PC-9 (cell line): ENCODE data around the gene KRT77. TPM values are rescaled to one million over a fixed set of nuclear protein-coding genes. Genes with fewer than 3 reads are reported as not detected.

ENCODE experiments used
- BruUV-seq: library from RNA; stranded (reverse); fragments of 400-500 nt; replicated peaks from 2 replicates; lab custom pipeline; 2021; lab: Mats Ljungman, UMichigan
- CTCF ChIA-PET: fragments of 300-600 bp; sonication (Branson Sonifier 250); formaldehyde crosslinking; loops from one replicate; lab custom pipeline; 2022; ENCODE audit warnings: antibody characterized with exemption; lab: Charles Lee
- POLR2A ChIA-PET: fragments of 300-600 bp; sonication (Branson Sonifier 250); formaldehyde crosslinking; loops from one replicate; lab custom pipeline; 2022; ENCODE audit warnings: antibody characterized with exemption; ENCODE audit not compliant: unreplicated experiment; lab: Charles Lee
- DNase-seq, 2 experiments: peaks; one replicate each; pipeline versions ENCODE4 v3.0.0 to v3.0.0-alpha.2; 2015 to 2022; ENCODE audit warnings: mixed read lengths in 1 of 2
- H2AFZ ChIP-seq: fragments of 200-600 bp; sonication (generic); 2 replicates; pipeline ENCODE4 v1.8.1; 2017; ENCODE audit warnings: antibody characterized with exemption
- H3F3A ChIP-seq: fragments of 200-600 bp; sonication (generic); 2 replicates; pipeline ENCODE4 v1.8.1; 2017; ENCODE audit warnings: antibody characterized with exemption, mild to moderate bottlenecking, low read depth; ENCODE audit not compliant: insufficient read depth
- H3K27ac ChIP-seq: fragments of 200-600 bp; sonication (generic); 2 replicates; pipeline ENCODE4 v1.6.1; 2016; ENCODE audit warnings: mixed run types
- H3K27me3 ChIP-seq: fragments of 200-600 bp; sonication (generic); 2 replicates; pipeline ENCODE4 v1.6.1; 2016; ENCODE audit warnings: low read depth, mixed run types; ENCODE audit not compliant: insufficient read depth
- H3K36me3 ChIP-seq: fragments of 200-600 bp; sonication (generic); 2 replicates; pipeline ENCODE4 v1.6.1; 2016; ENCODE audit warnings: low read depth, mixed run types
- H3K4me1 ChIP-seq: fragments of 200-600 bp; sonication (generic); replicated peaks from 2 replicates; pipeline ENCODE4 v1.6.1; 2016; ENCODE audit warnings: mixed run types; ENCODE audit not compliant: insufficient read depth
- H3K4me2 ChIP-seq: fragments of 200-600 bp; sonication (generic); 2 replicates; pipeline ENCODE4 v1.6.1; 2017; ENCODE audit warnings: mixed run types
- H3K4me3 ChIP-seq: fragments of 200-600 bp; sonication (generic); 2 replicates; pipeline ENCODE4 v1.6.1; 2016; ENCODE audit warnings: mixed run types
- H3K79me2 ChIP-seq: fragments of 200-600 bp; sonication (generic); 2 replicates; pipeline ENCODE4 v1.6.1; 2017; ENCODE audit warnings: low read depth, mixed run types
- H3K9me2 ChIP-seq: fragments of 200-600 bp; sonication (generic); 2 replicates; pipeline ENCODE4 v1.8.1; 2017; ENCODE audit warnings: mild to moderate bottlenecking; ENCODE audit not compliant: insufficient read depth
- H3K9me3 ChIP-seq: fragments of 200-600 bp; sonication (generic); 2 replicates; pipeline ENCODE4 v1.8.1; 2016; ENCODE audit warnings: low read depth; ENCODE audit not compliant: insufficient read depth
- H4K20me1 ChIP-seq: fragments of 200-600 bp; sonication (generic); 2 replicates; pipeline ENCODE4 v1.8.1; 2017; ENCODE audit not compliant: insufficient read depth
- CTCF ChIP-seq: fragments of 200-600 bp; sonication (generic); conservative IDR thresholded peaks from 2 replicates; pipeline ENCODE4 v1.6.1; 2017; ENCODE audit warnings: mixed run types, antibody characterized with exemption, mild to moderate bottlenecking, moderate library complexity
- EZH2 ChIP-seq: fragments of 200-600 bp; sonication (generic); IDR thresholded peaks from 2 replicates; pipeline ENCODE4 v1.8.0; 2017; ENCODE audit warnings: antibody characterized with exemption, low read depth
- intact Hi-C: fragments of 100-400 bp; cut with micrococcal nuclease; formaldehyde crosslinking; loops from one replicate; pipeline ENCODE4 v1.10.0; 2022; ENCODE audit not compliant: unreplicated experiment
- total RNA-seq: library from RNA; stranded (reverse); gene quantifications from 2 replicates; pipeline ENCODE4 v1.2.3, GENCODE V29; 2021

The KRT77 gene
- total RNA-seq, 1 experiment from 2014 or later: not detected

DNA sequence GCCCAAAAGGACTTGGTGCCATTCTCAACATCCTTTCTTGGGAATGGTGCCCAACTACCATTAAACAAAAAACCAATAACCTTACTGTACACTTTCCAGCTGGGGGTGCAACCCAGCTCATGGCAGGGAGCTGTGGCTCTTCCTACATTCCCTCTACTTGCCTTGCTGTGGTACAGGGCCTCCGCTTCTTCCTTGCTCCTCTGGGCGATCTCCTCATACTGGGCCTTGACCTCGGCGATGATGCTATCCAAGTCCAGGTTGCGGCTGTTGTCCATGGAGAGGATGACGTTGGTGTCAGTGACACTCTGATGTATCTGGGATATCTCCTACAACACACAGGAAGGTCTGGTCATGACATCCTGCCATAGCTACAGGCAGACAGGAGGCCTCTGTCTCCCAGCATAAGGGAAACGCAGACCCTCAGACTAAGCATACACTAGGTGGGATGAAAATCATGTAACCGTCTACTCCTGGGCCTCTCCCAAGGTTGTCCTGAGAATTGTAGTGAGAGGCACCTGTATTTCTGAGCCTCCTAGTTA, 55.2 kb downstream of the KRT77 start:
- H2AFZ ChIP-seq: no peak overlapping the region
- BruUV-seq: no TSS peak
- no peaks in the 10 kb centered on the region for H3K27me3 ChIP-seq

GRCh38 chr12:52647601-52648000, 55.7 kb downstream of the KRT77 start:
- no peak overlapping the region for H3K27ac ChIP-seq
- no peaks in the 10 kb centered on the region for H4K20me1 ChIP-seq
- no peaks in the 10 kb centered on the region for H3K79me2 ChIP-seq
- H3K9me2 ChIP-seq: no peaks in the 10 kb centered on the region
- no peaks in the 10 kb centered on the region for H3K9me3 ChIP-seq
- no peaks in the 10 kb centered on the region for H3K36me3 ChIP-seq
- H3K27me3 ChIP-seq: no peaks in the 10 kb centered on the region
- no peak overlapping the region for H3K4me3 ChIP-seq
- no peak overlapping the region for H3K4me2 ChIP-seq
- no peak for DNase-seq
- ChIA-PET POLR2A (no interaction called here), CTCF (no interaction called here)
- intact Hi-C loops: no loop called here
- TF ChIP-seq CTCF (no peak), EZH2 (no peak)
- peaks cover 11% of the 10 kb centered on the region; the same call in 1 of the 2 replicates for H3K4me1 ChIP-seq
- no peak overlapping the region for H2AFZ ChIP-seq
- BruUV-seq: no TSS peak
- H3F3A ChIP-seq: no peaks in the 10 kb centered on the region

More for the DNA sequence above, 55.2 kb downstream of the KRT77 start:
- Histone ChIP-seq H3K4me3 (no peak overlapping the region), H3K4me1 (peaks cover 11% of the 10 kb centered on the region; the same call in 1 of the 2 replicates), H3K9me2 (no peaks in the 10 kb centered on the region), H3K79me2 (no peaks in the 10 kb centered on the region), H3K36me3 (no peaks in the 10 kb centered on the region), H3K9me3 (no peaks in the 10 kb centered on the region), H4K20me1 (no peaks in the 10 kb centered on the region), H3F3A (no peaks in the 10 kb centered on the region), H3K4me2 (no peak overlapping the region), H3K27ac (no peak overlapping the region)
- ChIA-PET POLR2A (no interaction called here), CTCF (no interaction called here)
- DNase-seq: no peak
- TF ChIP-seq EZH2: no peak
- TF ChIP-seq CTCF: no peak
- intact Hi-C loops: no loop called here

DNA sequence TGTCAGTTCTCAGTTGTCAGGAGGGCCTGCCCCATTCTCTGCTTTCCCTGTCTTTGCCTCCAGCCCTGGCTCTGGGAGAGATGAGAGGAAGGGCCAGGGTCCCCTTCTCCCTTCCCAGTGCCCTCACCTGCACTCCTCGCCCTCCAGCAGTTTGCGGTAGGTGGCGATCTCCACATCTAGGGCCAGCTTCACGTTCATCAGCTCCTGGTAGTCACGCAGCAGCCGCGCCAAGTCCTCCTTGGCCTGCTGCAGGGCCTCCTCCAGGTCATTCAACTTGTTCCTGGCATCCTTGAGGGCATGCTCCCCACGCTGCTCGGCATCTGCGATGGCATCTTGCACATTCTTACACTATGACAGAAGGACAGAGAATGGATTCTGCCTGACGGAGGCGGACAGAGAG, 56.7 kb downstream of the KRT77 start:
- Histone ChIP-seq H3K9me3 (no peaks in the 10 kb centered on the region), H3K79me2 (no peaks in the 10 kb centered on the region), H2AFZ (no peak overlapping the region), H3K9me2 (no peaks in the 10 kb centered on the region), H4K20me1 (no peaks in the 10 kb centered on the region), H3K27ac (no peak overlapping the region), H3F3A (no peaks in the 10 kb centered on the region), H3K4me2 (no peak overlapping the region), H3K4me1 (peaks cover 11% of the 10 kb centered on the region; the same call in 1 of the 2 replicates), H3K27me3 (no peaks in the 10 kb centered on the region), H3K36me3 (no peaks in the 10 kb centered on the region), H3K4me3 (no peak overlapping the region)
- BruUV-seq: no TSS peak
- intact Hi-C loops: no loop called here
- TF ChIP-seq CTCF (no peak), EZH2 (no peak)
- no peak for DNase-seq
- POLR2A ChIA-PET: no interaction called here
- CTCF ChIA-PET: no interaction called here
